Endothelial cell of umbilical vein (primary cell): ENCODE data around the gene CRTAP. TPM values are rescaled to one million over a fixed set of nuclear protein-coding genes. Genes with fewer than 3 reads are reported as not detected.
"Not testable (repeated sequence)": the region's sequence is repeated elsewhere in the genome, so short reads cannot be mapped to it uniquely, and the experiment has no call there.

Source experiments
- BruUV-seq: library from RNA; stranded (reverse); fragments of 400-500 nt; replicated peaks from 2 replicates; lab custom pipeline; 2021; lab: Mats Ljungman, UMichigan
- CTCF ChIA-PET: fragments of 300-600, 350-600 bp; sonication (Branson Sonifier 250); formaldehyde crosslinking; loops from one replicate; lab custom pipeline; 2021; ENCODE audit warnings: antibody characterized with exemption, inconsistent platforms; lab: Charles Lee
- POLR2A ChIA-PET: fragments of 300-600, 350-600 bp; sonication (Branson Sonifier 250); formaldehyde crosslinking; loops from one replicate; lab custom pipeline; 2021; ENCODE audit warnings: antibody characterized with exemption, inconsistent platforms; lab: Charles Lee
- DNase-seq: peaks from one replicate; pipeline ENCODE4 v3.0.0-alpha.2; 2011; ENCODE audit warnings: low read depth, low spot score
- FAIRE-seq: peaks from 2 replicates; lab custom pipeline; 2011; peaks lifted over from hg19 to GRCh38; lab: Jason Lieb, UNC
- H2AFZ ChIP-seq: 2 replicates; pipeline ENCODE4 v1.6.0; 2012; ENCODE audit warnings: low read depth, low read length, control low read depth, inconsistent platforms
- H3K27ac ChIP-seq: 2 replicates; pipeline ENCODE4 v1.5.1; 2011; ENCODE audit warnings: low read depth, mild to moderate bottlenecking, control low read depth, low read length, moderate library complexity; ENCODE audit not compliant: insufficient read depth
- H3K27me3 ChIP-seq, 2 experiments: 2 replicates each; pipeline versions ENCODE4 v1.6.0 to v1.6.1; 2011; ENCODE audit warnings: low read length in 2 of 2, mixed read lengths in 1 of 2; ENCODE audit not compliant: control insufficient read depth in 2 of 2, insufficient read depth in 2 of 2
- H3K36me3 ChIP-seq, 2 experiments: 2 replicates in 1 of 2; 3 replicates in 1 of 2; pipeline ENCODE4 v1.5.1; 2011; ENCODE audit warnings: low read length in 2 of 2, mild to moderate bottlenecking in 1 of 2, moderate library complexity in 1 of 2; ENCODE audit not compliant: control insufficient read depth in 2 of 2, insufficient read depth in 2 of 2; ENCODE audit errors: extremely low read depth in 1 of 2
- H3K4me1 ChIP-seq: 3 replicates; pipeline ENCODE4 v1.5.1; 2011; ENCODE audit warnings: mild to moderate bottlenecking, low read length; ENCODE audit not compliant: control insufficient read depth, insufficient read depth; ENCODE audit errors: extremely low read depth
- H3K4me2 ChIP-seq: 2 replicates; pipeline ENCODE4 v1.6.1; 2011; ENCODE audit warnings: low read length, control low read depth, mixed read lengths; ENCODE audit not compliant: insufficient read depth
- H3K4me3 ChIP-seq, 3 experiments: fragments of 200-600 bp in 1 of 3; sonication (generic), shearing (Covaris generic) in 1 of 3; replicated peaks in 1 of 3; 2 replicates each; pipeline ENCODE4 v1.5.1; 2011 to 2016; ENCODE audit warnings: control low read depth in 3 of 3, low read length in 3 of 3, mild to moderate bottlenecking in 2 of 3, inconsistent platforms in 1 of 3, low read depth in 1 of 3, moderate library complexity in 1 of 3; ENCODE audit not compliant: insufficient read depth in 1 of 3
- H3K79me2 ChIP-seq: 2 replicates; pipeline ENCODE4 v1.6.0; 2012; ENCODE audit warnings: low read length, inconsistent platforms; ENCODE audit not compliant: control insufficient read depth, insufficient read depth
- H3K9ac ChIP-seq: replicated peaks from 2 replicates; pipeline ENCODE3; 2011; ENCODE audit warnings: low read length, control low read depth; ENCODE audit not compliant: insufficient read depth; ENCODE audit errors: extremely low read depth
- H3K9me1 ChIP-seq: replicated peaks from 3 replicates; pipeline ENCODE4 v1.6.0; 2011; ENCODE audit warnings: mild to moderate bottlenecking, low read length; ENCODE audit not compliant: control insufficient read depth, insufficient read depth; ENCODE audit errors: extremely low read depth
- H3K9me3 ChIP-seq: replicated peaks from 2 replicates; pipeline ENCODE4 v1.5.1; 2012; ENCODE audit warnings: low read length, inconsistent platforms; ENCODE audit not compliant: control insufficient read depth, insufficient read depth
- H4K20me1 ChIP-seq: replicated peaks from 2 replicates; pipeline ENCODE3; 2011; ENCODE audit warnings: mild to moderate bottlenecking, low read length; ENCODE audit not compliant: control insufficient read depth, insufficient read depth; ENCODE audit errors: extremely low read depth
- EZH2 ChIP-seq: IDR thresholded peaks from 2 replicates; pipeline ENCODE4 v1.6.1; 2012; ENCODE audit warnings: borderline replicate concordance, low read depth, mild to moderate bottlenecking, moderate library complexity, low read length, inconsistent platforms; ENCODE audit not compliant: severe bottlenecking
- FOS ChIP-seq: IDR thresholded peaks from 2 replicates; pipeline ENCODE4 v1.6.1; 2011; ENCODE audit warnings: mild to moderate bottlenecking, low read length, moderate library complexity, borderline replicate concordance; ENCODE audit not compliant: insufficient read depth
- GATA2 ChIP-seq: IDR thresholded peaks from 2 replicates; pipeline ENCODE4 v1.7.0; 2011; ENCODE audit warnings: low read depth, mild to moderate bottlenecking, moderate library complexity, mixed read lengths, low read length; ENCODE audit not compliant: insufficient read length, insufficient read depth
- JUN ChIP-seq: IDR thresholded peaks from 2 replicates; pipeline ENCODE4 v1.6.1; 2011; ENCODE audit warnings: borderline replicate concordance, low read depth; ENCODE audit not compliant: insufficient read length, insufficient read depth
- MYC ChIP-seq: IDR thresholded peaks from one replicate; pipeline ENCODE4 v1.6.1; 2011; ENCODE audit warnings: mild to moderate bottlenecking, low read depth, low read length
- POLR2A ChIP-seq: IDR thresholded peaks from 2 replicates; pipeline ENCODE4 v1.6.1; 2012; ENCODE audit warnings: low read depth, mild to moderate bottlenecking, control low read depth, low read length
- POLR2AphosphoS5 ChIP-seq: IDR thresholded peaks from 2 replicates; pipeline ENCODE4 v1.6.1; 2012; ENCODE audit warnings: low read depth, mild to moderate bottlenecking, control low read depth, low read length, moderate library complexity; ENCODE audit not compliant: insufficient read depth
- dilution Hi-C: fragments of 300-500 bp; cut with MboI; formaldehyde crosslinking; loops from one replicate; pipeline ENCODE4 v1.15.0; 2019; ENCODE audit warnings: low sequenced_read_pairs; ENCODE audit not compliant: extremely low pct_ligation_motif_present
- intact Hi-C: fragments of 100-400 bp; cut with micrococcal nuclease; formaldehyde crosslinking; loops from one replicate; pipeline ENCODE4 v1.10.0; 2022
- polyA plus RNA-seq, 4 experiments: library from polyadenylated mRNA; depleted of rRNA in 3 of 4; stranded (reverse) in 3 of 4; unstranded in 1 of 4; fragments of >200 nt; gene quantifications; 2 replicates each; pipeline versions ENCODE4 v1.2.1 to v1.2.3, GENCODE V29; 2011 to 2012; ENCODE audit warnings: missing spikeins in 1 of 4
- total RNA-seq: library from RNA; stranded (reverse); gene quantifications from 2 replicates; pipeline ENCODE4 v1.2.3, GENCODE V29; 2021
- TF ChIP-seq, protein P1 (sequence below): IDR thresholded peaks from 2 replicates; pipeline ENCODE4 v1.6.1; 2011; ENCODE audit not compliant: insufficient read depth, insufficient read length
- TF ChIP-seq, protein P2 (sequence below), 2 donors: IDR thresholded peaks; 1 replicate in 1 of 2; 2 replicates in 1 of 2; pipeline ENCODE4 v1.5.1; 2011; ENCODE audit warnings: low read length in 2 of 2, mild to moderate bottlenecking in 2 of 2, moderate library complexity in 2 of 2, control low read depth in 1 of 2, inconsistent platforms in 1 of 2, low read depth in 1 of 2; ENCODE audit not compliant: insufficient read depth in 1 of 2; ENCODE audit errors: extremely low read depth in 1 of 2

CRTAP gene
- total and polyA plus RNA-seq, 2 donors (not counting 3 experiments of a cell fraction or from before 2014, with no cell fraction given), result 204 to 213 TPM

DNA sequence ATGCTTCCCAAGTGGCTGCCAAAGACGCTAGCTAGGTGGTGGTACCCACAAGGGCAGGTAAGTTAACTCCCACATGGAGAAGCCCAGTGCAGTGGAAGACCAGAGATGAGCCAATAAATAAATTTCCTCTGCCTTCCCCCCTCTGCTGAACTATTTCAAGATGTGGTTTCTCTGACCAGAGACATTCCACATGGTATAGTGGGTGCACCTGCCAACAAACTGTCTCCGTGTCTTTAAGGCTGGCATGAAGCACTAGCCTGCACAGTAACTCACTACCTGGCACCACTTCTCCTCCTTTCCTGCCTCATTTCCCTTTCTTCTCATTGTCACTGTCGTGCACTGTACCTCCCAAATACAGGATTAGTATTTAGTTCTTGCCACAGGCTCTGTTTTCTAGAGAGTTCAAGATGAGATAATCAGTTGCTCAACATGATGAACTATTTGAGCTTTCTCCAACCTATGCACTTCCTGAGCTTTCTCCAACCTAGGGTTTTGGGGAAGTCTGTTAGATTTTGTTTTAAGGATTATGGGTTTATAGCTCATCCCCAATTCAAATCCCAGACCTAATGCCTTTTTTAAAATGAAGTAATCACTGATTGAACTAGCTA, 8.4 kb upstream of the CRTAP start:
- H4K20me1 ChIP-seq, result no peaks in the 10 kb centered on the region
- DNase-seq (no peak), FAIRE-seq (no peak)
- H3K9ac ChIP-seq, result no peak overlapping the region
- POLR2A ChIA-PET, result no interaction called here
- no peaks in the 10 kb centered on the region for H3K36me3 ChIP-seq
- no peak overlapping the region for H3K27ac ChIP-seq
- no TSS peak for BruUV-seq
- no peaks in the 10 kb centered on the region for H3K9me3 ChIP-seq
- H3K4me3 ChIP-seq, result no peak overlapping the region
- peaks cover 0 to 5% of the 10 kb centered on the region in 2 experiments for H3K27me3 ChIP-seq
- H2AFZ ChIP-seq, result no peak overlapping the region
- H3K79me2 ChIP-seq, result no peaks in the 10 kb centered on the region
- dilution Hi-C loops (no loop called here), intact Hi-C loops (no loop called here)
- TF ChIP-seq EZH2 (no peak), JUN (no peak), POLR2AphosphoS5 (no peak), POLR2A (no peak), FOS (no peak), MYC (no peak), GATA2 (no peak)
- TF ChIP-seq, protein P1, sequence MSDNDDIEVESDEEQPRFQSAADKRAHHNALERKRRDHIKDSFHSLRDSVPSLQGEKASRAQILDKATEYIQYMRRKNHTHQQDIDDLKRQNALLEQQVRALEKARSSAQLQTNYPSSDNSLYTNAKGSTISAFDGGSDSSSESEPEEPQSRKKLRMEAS, result no peak
- TF ChIP-seq, protein P2, sequence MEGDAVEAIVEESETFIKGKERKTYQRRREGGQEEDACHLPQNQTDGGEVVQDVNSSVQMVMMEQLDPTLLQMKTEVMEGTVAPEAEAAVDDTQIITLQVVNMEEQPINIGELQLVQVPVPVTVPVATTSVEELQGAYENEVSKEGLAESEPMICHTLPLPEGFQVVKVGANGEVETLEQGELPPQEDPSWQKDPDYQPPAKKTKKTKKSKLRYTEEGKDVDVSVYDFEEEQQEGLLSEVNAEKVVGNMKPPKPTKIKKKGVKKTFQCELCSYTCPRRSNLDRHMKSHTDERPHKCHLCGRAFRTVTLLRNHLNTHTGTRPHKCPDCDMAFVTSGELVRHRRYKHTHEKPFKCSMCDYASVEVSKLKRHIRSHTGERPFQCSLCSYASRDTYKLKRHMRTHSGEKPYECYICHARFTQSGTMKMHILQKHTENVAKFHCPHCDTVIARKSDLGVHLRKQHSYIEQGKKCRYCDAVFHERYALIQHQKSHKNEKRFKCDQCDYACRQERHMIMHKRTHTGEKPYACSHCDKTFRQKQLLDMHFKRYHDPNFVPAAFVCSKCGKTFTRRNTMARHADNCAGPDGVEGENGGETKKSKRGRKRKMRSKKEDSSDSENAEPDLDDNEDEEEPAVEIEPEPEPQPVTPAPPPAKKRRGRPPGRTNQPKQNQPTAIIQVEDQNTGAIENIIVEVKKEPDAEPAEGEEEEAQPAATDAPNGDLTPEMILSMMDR (IDR thresholded peaks at IDR 0.05; ENCODE audit: extremely low read depth in 1 of 2, insufficient read depth in 1 of 2, low read depth in 1 of 2, low read length in 2 of 2), result no peak
- CTCF ChIA-PET, result interaction anchor here (0.8 to 1.6 kb wide), 2 partner anchors 26 to 267 kb away, joined by 5 read pairs; no protein-coding TSS in a partner anchor
- no peaks in the 10 kb centered on the region for H3K9me1 ChIP-seq
- no peaks in the 10 kb centered on the region for H3K4me1 ChIP-seq
- H3K4me2 ChIP-seq, result no peak overlapping the region

DNA sequence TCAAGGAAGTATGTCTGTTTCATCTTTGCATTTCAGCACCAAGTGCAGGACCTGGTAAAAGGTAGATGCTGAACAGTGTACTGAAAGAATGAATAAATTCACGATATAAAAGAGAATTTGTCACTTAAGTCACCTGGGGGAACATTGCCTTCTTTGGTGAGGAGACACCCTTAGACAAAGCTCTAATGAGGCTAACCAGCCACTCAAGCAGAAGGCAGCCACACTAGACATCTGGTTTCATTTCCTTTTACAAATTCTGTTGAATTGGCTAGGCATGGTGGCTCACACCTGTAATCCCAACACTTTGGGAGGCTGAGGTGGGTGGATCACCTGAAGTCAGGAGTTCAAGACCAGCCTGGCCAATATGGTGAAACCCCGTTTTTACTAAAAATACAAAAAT, 7.0 kb upstream of the CRTAP start:
- H3K27ac ChIP-seq, H3K36me3 ChIP-seq, H3K79me2 ChIP-seq, FAIRE-seq, H2AFZ ChIP-seq, H3K9me1 ChIP-seq, H3K27me3 ChIP-seq, BruUV-seq, H3K4me2 ChIP-seq, H3K9ac ChIP-seq, intact Hi-C loops, H4K20me1 ChIP-seq, H3K9me3 ChIP-seq, DNase-seq, dilution Hi-C loops, H3K4me3 ChIP-seq, H3K4me1 ChIP-seq: not testable (repeated sequence)
- CTCF ChIA-PET, result interaction anchor here (1.6 kb wide), 1 partner anchor 266 kb away, joined by 5 read pairs; no protein-coding TSS in a partner anchor
- POLR2A ChIA-PET, result interaction anchor here (0.6 kb wide), 1 partner anchor 400 kb away, joined by 5 read pairs; no protein-coding TSS in a partner anchor
